ENCODE measurements around the gene TLR6. TPM values are rescaled to one million over a fixed set of nuclear protein-coding genes. Genes with fewer than 3 reads are reported as not detected.

The TLR6 gene
- total RNA-seq, 1 donor from 2014 or later: not detected

DNA sequence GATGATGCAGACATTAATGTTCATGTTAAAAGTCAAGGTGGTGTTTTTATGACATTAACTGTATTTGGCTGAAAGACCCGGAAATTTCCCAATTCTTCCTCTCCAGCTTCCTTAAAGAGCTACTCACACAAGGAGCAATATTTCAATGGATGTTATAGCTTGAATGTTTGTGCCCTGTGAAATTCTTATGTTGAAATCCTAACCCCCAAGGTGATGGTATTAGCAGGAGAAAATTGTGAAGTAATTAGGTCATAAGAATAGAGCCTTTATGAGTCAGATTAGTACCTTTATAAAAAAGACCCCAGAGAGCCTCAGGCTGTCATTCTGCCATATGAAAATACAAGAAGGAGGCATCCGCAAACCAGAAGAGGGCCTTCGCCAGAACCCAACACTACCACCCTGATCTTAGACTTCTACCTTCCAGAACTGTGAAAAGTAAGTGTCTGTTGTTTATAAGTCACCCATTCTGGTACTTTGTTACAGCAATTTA is 55.6 kb downstream of the TLR6 start:
- H3K36me3 Mint-ChIP-seq (ENCODE audit: unreplicated experiment): peaks cover 9% of the 10 kb centered on the region
- H3K4me3 Mint-ChIP-seq (ENCODE audit: unreplicated experiment): no peak overlapping the region
- no peaks in the 10 kb centered on the region for H3K27me3 Mint-ChIP-seq (ENCODE audit: unreplicated experiment)
- no peaks in the 10 kb centered on the region for H3K4me1 Mint-ChIP-seq (ENCODE audit: low read depth, unreplicated experiment)
- peaks cover 1% of the 10 kb centered on the region for H3K9me3 Mint-ChIP-seq (ENCODE audit: unreplicated experiment)
- TF ChIP-seq, protein P1, sequence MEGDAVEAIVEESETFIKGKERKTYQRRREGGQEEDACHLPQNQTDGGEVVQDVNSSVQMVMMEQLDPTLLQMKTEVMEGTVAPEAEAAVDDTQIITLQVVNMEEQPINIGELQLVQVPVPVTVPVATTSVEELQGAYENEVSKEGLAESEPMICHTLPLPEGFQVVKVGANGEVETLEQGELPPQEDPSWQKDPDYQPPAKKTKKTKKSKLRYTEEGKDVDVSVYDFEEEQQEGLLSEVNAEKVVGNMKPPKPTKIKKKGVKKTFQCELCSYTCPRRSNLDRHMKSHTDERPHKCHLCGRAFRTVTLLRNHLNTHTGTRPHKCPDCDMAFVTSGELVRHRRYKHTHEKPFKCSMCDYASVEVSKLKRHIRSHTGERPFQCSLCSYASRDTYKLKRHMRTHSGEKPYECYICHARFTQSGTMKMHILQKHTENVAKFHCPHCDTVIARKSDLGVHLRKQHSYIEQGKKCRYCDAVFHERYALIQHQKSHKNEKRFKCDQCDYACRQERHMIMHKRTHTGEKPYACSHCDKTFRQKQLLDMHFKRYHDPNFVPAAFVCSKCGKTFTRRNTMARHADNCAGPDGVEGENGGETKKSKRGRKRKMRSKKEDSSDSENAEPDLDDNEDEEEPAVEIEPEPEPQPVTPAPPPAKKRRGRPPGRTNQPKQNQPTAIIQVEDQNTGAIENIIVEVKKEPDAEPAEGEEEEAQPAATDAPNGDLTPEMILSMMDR (IDR thresholded peaks at IDR 0.05; ENCODE audit: partially characterized antibody, unreplicated experiment): no peak
- H3K27ac Mint-ChIP-seq (ENCODE audit: unreplicated experiment): no peak overlapping the region
- DNase-seq: no peak

DNA sequence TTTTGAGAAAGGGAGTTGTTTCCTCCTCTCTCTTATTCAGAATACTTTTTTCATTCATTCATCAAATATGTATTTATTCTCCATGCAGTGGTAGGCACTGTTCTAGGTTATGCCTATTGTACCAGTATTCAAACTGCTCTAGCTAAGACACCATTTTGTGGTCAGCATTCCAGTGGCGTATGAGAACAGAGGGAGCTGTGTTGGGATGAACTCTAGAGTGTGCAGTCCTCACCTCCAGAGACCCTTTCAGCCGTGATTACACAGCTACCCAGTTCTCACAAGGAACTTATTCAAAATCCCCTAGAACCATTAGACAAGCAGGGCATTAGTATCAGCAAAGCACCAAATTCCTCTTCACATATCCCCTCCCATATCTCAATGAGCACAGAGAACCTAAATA is 56.3 kb downstream of the TLR6 start:
- no peaks in the 10 kb centered on the region for H3K27me3 Mint-ChIP-seq (ENCODE audit: unreplicated experiment)

DNA sequence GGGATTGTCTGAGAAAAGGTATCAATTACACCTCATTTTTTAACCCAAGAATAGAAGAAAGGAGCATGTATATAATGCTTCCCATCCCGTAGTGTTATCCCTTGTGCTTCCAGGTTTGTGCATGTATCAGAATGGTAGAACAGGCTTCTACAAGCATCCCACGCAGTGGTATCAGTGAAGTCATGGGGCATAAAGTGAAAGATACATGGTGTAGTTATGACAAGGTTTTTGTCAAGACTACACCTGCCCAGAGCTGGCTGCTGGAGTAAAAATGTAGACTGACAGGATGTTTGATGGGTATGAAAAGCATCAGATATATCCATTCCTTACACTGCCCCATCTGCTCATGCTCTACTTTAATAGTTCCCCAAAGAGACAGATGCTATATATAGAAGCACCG is 61.5 kb downstream of the TLR6 start:
- Mint-ChIP-seq H3K36me3 (ENCODE audit: unreplicated experiment) (no peaks in the 10 kb centered on the region), H3K4me1 (ENCODE audit: low read depth, unreplicated experiment) (no peaks in the 10 kb centered on the region), H3K27ac (ENCODE audit: unreplicated experiment) (no peak overlapping the region), H3K27me3 (ENCODE audit: unreplicated experiment) (no peaks in the 10 kb centered on the region), H3K4me3 (ENCODE audit: unreplicated experiment) (no peak overlapping the region), H3K9me3 (ENCODE audit: unreplicated experiment) (no peaks in the 10 kb centered on the region)
- DNase-seq: no peak
- TF ChIP-seq, protein P1 (IDR thresholded peaks at IDR 0.05; ENCODE audit: partially characterized antibody, unreplicated experiment): no peak

More for the DNA sequence above, 56.3 kb downstream of the TLR6 start:
- DNase-seq: no peak
- TF ChIP-seq, protein P1 (IDR thresholded peaks at IDR 0.05; ENCODE audit: partially characterized antibody, unreplicated experiment): no peak
- H3K27ac Mint-ChIP-seq (ENCODE audit: unreplicated experiment): no peak overlapping the region
- no peaks in the 10 kb centered on the region for H3K4me1 Mint-ChIP-seq (ENCODE audit: low read depth, unreplicated experiment)
- H3K4me3 Mint-ChIP-seq (ENCODE audit: unreplicated experiment): no peak overlapping the region
- peaks cover 9% of the 10 kb centered on the region for H3K36me3 Mint-ChIP-seq (ENCODE audit: unreplicated experiment)
- no peaks in the 10 kb centered on the region for H3K9me3 Mint-ChIP-seq (ENCODE audit: unreplicated experiment)

DNA sequence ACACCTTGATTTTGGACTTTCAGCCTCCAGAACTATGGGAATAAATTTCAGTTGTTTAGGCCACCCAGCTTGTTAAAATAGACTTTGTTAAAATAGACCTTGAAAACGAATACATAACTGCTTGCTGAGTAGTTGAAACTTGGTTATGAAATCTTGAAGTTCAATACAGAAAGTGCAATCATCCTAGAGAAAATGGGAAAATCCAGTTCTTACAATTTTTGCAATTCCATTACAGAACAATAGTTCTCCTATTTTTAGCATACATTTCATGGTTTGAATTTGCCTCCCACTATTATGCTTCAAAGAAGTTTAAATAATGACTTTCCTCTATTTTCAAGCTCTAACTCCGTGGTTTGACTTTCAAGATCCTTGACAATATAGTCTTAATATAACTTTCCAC is 62.6 kb downstream of the TLR6 start:
- TF ChIP-seq, protein P1 (IDR thresholded peaks at IDR 0.05; ENCODE audit: partially characterized antibody, unreplicated experiment): no peak
- Mint-ChIP-seq H3K4me1 (ENCODE audit: low read depth, unreplicated experiment) (no peaks in the 10 kb centered on the region), H3K4me3 (ENCODE audit: unreplicated experiment) (no peak overlapping the region), H3K36me3 (ENCODE audit: unreplicated experiment) (no peaks in the 10 kb centered on the region), H3K27ac (ENCODE audit: unreplicated experiment) (no peak overlapping the region), H3K9me3 (ENCODE audit: unreplicated experiment) (no peaks in the 10 kb centered on the region), H3K27me3 (ENCODE audit: unreplicated experiment) (no peaks in the 10 kb centered on the region)
- DNase-seq: no peak

DNA sequence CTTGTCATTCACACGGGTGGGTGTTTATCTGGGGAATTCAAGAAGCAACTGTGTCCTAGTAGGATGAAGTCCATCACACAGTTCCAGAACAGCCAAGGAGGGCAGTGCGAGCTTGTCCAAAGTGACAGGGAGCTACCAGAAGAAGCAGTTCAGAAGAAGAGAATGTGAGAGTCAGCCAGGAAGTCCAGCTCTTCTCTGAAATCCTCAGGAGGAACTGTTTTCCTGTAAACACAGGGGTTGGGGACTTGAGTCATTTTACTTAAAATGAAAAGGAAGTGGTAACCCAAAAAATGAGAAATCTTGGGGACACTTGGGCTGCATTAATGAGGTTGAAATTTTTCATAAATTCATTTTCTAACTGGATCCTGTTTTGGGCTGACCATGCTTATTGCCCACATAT is 65.6 kb downstream of the TLR6 start:
- no peaks in the 10 kb centered on the region for H3K27me3 Mint-ChIP-seq (ENCODE audit: unreplicated experiment)

More for the DNA sequence above, 65.6 kb downstream of the TLR6 start:
- Mint-ChIP-seq H3K9me3 (ENCODE audit: unreplicated experiment) (no peaks in the 10 kb centered on the region), H3K4me3 (ENCODE audit: unreplicated experiment) (no peak overlapping the region), H3K4me1 (ENCODE audit: low read depth, unreplicated experiment) (no peaks in the 10 kb centered on the region), H3K36me3 (ENCODE audit: unreplicated experiment) (no peaks in the 10 kb centered on the region), H3K27ac (ENCODE audit: unreplicated experiment) (no peak overlapping the region)
- DNase-seq: no peak
- TF ChIP-seq, protein P1 (IDR thresholded peaks at IDR 0.05; ENCODE audit: partially characterized antibody, unreplicated experiment): no peak

Measured in glutamatergic neuron (in vitro differentiated cells).